ENCODE measurements around the gene ZNF783.

ZNF783 gene

GRCh38 chr7:149296368-149296767, 34.4 kb downstream of the ZNF783 start:
- no peak for TF ChIP-seq Cebpa-rat (IDR thresholded peaks at IDR 0.05)
- Histone ChIP-seq H3K27me3 (no peaks in the 10 kb centered on the region), H3K4me1 (peaks cover 0 to 4% (median under 1%) of the 10 kb centered on the region in 10 experiments; a peak in 11 of 20 replicates), H3K27ac (no peak overlapping the region), H3K4me3 (no peak overlapping the region), H3K9me3 (replicated peaks in 1 of 11) (peaks cover 0 to 10% (median 0%) of the 10 kb centered on the region in 11 experiments; a peak in 3 of 22 replicates), H3K9ac (no peak overlapping the region), H3K4me2 (no peak overlapping the region), H3K36me3 (peaks cover 0 to 22% (median 7%) of the 10 kb centered on the region in 11 experiments; a peak in 10 of 22 replicates), H4K20me1 (no peaks in the 10 kb centered on the region)

- H3K4me1 ChIP-seq = no peaks in the 10 kb centered on the region
- TF ChIP-seq Cebpa-rat (IDR thresholded peaks at IDR 0.05) = no peak
- H4K20me1 ChIP-seq = no peaks in the 10 kb centered on the region
- H3K27me3 ChIP-seq = no peaks in the 10 kb centered on the region
- no peak overlapping the region for H3K4me2 ChIP-seq
- H3K9ac ChIP-seq = no peak overlapping the region
- H3K36me3 ChIP-seq = peaks cover 0 to 22% (median 7%) of the 10 kb centered on the region in 11 experiments; a peak in 10 of 22 replicates
- H3K27ac ChIP-seq = no peak overlapping the region
- H3K4me3 ChIP-seq = no peak overlapping the region
- H3K9me3 ChIP-seq (replicated peaks in 1 of 11) = peaks cover 0 to 10% (median 0%) of the 10 kb centered on the region in 11 experiments; a peak in 3 of 22 replicates
Observed at GRCh38 chr7:149297034-149297755, 35.2 kb downstream of the ZNF783 start.

DNA sequence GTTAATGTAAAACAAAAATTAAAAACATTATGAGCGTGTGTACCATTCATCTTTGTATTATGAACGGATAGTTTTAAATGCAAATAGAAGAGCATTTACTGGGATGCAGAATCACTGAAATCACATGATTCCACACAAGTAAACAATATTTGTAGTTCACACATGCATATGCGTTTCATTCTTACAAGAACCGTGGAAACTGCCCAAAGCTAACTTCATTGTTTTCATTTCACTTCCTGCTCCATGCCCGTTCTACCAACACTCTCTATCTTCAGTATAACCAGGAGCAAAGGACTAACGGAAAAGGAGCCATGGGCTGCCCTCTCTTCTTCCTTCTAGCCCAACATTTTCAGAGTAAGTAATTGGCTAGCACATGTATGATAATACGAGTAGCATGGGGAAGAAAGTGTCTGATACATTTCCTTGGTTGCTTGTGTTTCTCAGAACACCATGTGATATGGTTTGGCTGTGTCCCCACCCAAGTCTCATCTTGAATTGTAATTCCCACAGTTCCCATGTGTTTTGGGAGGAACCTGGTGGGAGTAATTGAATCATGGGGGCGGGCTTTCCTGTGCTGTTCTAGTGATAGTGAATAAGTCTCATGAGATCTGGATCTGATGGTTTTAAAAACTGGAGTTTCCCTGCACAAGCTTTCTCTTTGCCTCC, 38.8 kb downstream of the ZNF783 start:
- H3K9ac ChIP-seq = no peak overlapping the region
- H3K9me3 ChIP-seq (replicated peaks in 1 of 11) = peaks cover 0 to 10% (median 0%) of the 10 kb centered on the region in 11 experiments; a peak in 3 of 22 replicates
- no peak overlapping the region for H3K4me3 ChIP-seq
- no peaks in the 10 kb centered on the region for H3K27me3 ChIP-seq
- H3K4me1 ChIP-seq = no peaks in the 10 kb centered on the region
- no peaks in the 10 kb centered on the region for H4K20me1 ChIP-seq
- no peaks in the 10 kb centered on the region; a peak in 1 of 22 replicates for H3K36me3 ChIP-seq
- no peak overlapping the region for H3K4me2 ChIP-seq
- no peak for TF ChIP-seq Cebpa-rat (IDR thresholded peaks at IDR 0.05)
- H3K27ac ChIP-seq = no peak overlapping the region

DNA sequence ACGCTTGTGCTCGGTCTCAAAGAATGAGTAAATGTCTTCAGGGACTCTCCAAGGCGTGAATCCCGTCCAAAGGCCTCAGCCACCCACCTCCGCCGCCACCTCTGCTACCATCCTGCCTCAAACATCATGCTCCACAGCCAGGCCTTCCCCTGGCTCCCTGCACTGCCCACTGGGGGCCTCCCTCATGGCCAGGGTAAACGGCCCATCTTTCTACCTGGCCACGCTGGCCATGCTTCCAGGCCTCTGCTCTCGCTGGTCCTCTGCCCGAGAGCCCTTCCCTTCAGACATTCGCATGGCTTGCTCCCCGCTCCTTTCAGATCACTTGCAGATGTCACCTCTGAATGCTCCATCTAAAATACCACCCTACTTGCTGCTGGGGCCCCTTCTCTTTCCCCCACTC, 40.2 kb downstream of the ZNF783 start:
- H3K27ac ChIP-seq = no peak overlapping the region
- H3K27me3 ChIP-seq = no peaks in the 10 kb centered on the region
- peaks cover 0 to 10% (median 0%) of the 10 kb centered on the region in 11 experiments; a peak in 4 of 22 replicates for H3K9me3 ChIP-seq (replicated peaks in 1 of 11)
- no peak overlapping the region for H3K4me3 ChIP-seq
- TF ChIP-seq Cebpa-rat (IDR thresholded peaks at IDR 0.05) = no peak
- no peaks in the 10 kb centered on the region for H3K4me1 ChIP-seq
- H3K4me2 ChIP-seq = no peak overlapping the region
- no peaks in the 10 kb centered on the region for H3K36me3 ChIP-seq
- no peak overlapping the region for H3K9ac ChIP-seq
- H4K20me1 ChIP-seq = no peaks in the 10 kb centered on the region

DNA sequence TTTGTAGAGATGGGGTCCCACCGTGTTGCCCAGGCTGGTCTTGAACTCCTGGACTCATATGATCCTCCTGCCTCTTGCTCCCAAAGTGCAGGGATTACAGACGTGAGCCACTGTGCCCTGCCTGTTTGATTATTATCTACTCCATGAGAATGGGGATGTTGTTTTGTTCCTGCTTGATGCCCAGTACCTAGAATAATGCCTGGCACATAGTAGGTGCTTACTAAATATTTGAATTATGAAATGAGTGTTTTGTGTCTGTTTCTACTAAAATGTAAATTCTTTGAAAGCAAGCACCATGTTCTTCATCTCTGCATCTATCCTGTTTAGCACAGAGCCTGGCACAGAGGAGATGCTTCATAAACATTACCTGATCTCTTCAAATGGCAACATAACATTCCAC, 40.9 kb downstream of the ZNF783 start:
- Histone ChIP-seq H3K9ac (no peak overlapping the region), H3K4me2 (no peak overlapping the region), H3K4me1 (no peaks in the 10 kb centered on the region), H4K20me1 (no peaks in the 10 kb centered on the region), H3K36me3 (no peaks in the 10 kb centered on the region), H3K27me3 (no peaks in the 10 kb centered on the region), H3K4me3 (no peak overlapping the region), H3K27ac (no peak overlapping the region), H3K9me3 (replicated peaks in 1 of 11) (peaks cover 0 to 10% (median 0%) of the 10 kb centered on the region in 11 experiments; a peak in 4 of 22 replicates)
- TF ChIP-seq Cebpa-rat (IDR thresholded peaks at IDR 0.05) = no peak

- no peak overlapping the region for H3K9ac ChIP-seq
- H3K27ac ChIP-seq = no peak overlapping the region
- H4K20me1 ChIP-seq = no peaks in the 10 kb centered on the region
- no peak overlapping the region for H3K4me2 ChIP-seq
- no peaks in the 10 kb centered on the region for H3K27me3 ChIP-seq
- H3K4me1 ChIP-seq = no peaks in the 10 kb centered on the region
- H3K9me3 ChIP-seq (replicated peaks in 1 of 11) = peaks cover 0 to 4% (median 0%) of the 10 kb centered on the region in 11 experiments; a peak in 1 of 22 replicates
- H3K4me3 ChIP-seq = no peak overlapping the region
- no peaks in the 10 kb centered on the region for H3K36me3 ChIP-seq
- no peak for TF ChIP-seq Cebpa-rat (IDR thresholded peaks at IDR 0.05)
Observed at GRCh38 chr7:149304006-149304405, 42.0 kb downstream of the ZNF783 start.

DNA sequence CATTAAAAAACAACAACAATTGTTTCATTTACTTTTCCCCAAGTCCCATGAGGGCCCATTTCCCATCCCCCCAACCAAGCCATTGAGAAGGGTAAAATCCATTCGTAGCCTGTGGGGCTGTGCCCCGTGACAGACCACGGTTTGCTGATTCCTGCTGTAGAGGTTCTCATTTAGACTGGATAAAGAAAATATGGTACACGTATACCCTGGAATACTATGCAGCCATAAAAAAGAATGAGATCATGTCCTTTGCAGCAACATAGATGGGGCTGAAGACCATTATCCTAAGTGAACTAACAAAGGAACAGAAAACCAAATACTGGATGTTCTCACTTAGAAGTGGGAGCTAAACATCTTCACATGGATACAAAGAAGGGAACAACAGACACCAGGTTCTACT, 44.9 kb downstream of the ZNF783 start:
- Histone ChIP-seq H3K36me3 (no peaks in the 10 kb centered on the region), H3K9me3 (replicated peaks in 1 of 11) (peaks cover 0 to 7% (median 0%) of the 10 kb centered on the region in 11 experiments; a peak in 2 of 22 replicates), H4K20me1 (no peaks in the 10 kb centered on the region)

GRCh38 chr7:149307775-149308501, 45.9 kb downstream of the ZNF783 start:
- no peaks in the 10 kb centered on the region for H3K4me1 ChIP-seq
- TF ChIP-seq Cebpa-rat (IDR thresholded peaks at IDR 0.05) = no peak
- no peak overlapping the region for H3K9ac ChIP-seq
- no peaks in the 10 kb centered on the region for H3K27me3 ChIP-seq
- H4K20me1 ChIP-seq = no peaks in the 10 kb centered on the region
- no peak overlapping the region for H3K4me3 ChIP-seq
- no peak overlapping the region for H3K4me2 ChIP-seq
- H3K36me3 ChIP-seq = no peaks in the 10 kb centered on the region
- no peak overlapping the region for H3K27ac ChIP-seq
- peaks cover 0 to 7% (median 0%) of the 10 kb centered on the region in 11 experiments; a peak in 2 of 22 replicates for H3K9me3 ChIP-seq (replicated peaks in 1 of 11)

More for the DNA sequence above, 44.9 kb downstream of the ZNF783 start:
- Histone ChIP-seq H3K4me1 (no peaks in the 10 kb centered on the region), H3K4me3 (no peak overlapping the region), H3K27me3 (no peaks in the 10 kb centered on the region), H3K27ac (no peak overlapping the region), H3K9ac (no peak overlapping the region), H3K4me2 (no peak overlapping the region)
- TF ChIP-seq Cebpa-rat (IDR thresholded peaks at IDR 0.05) = no peak
